ENCODE measurements around the gene NPIPB6. TPM values are rescaled to one million over a fixed set of nuclear protein-coding genes. Genes with fewer than 3 reads are reported as not detected.
A peak's percentile ranks its signal among the peaks of the same experiment; 100 is the strongest.
"Not testable (repeated sequence)": the region's sequence is repeated elsewhere in the genome, so short reads cannot be mapped to it uniquely, and the experiment has no call there.

NPIPB6 gene
- total RNA-seq (1 to 10 TPM in 1 of 2 experiments, not detected in 1; 1.1 TPM), polyA plus RNA-seq (0.28 TPM)

GRCh38 chr16:28363408-28363807, at the start of gene NPIPB6:
NPIPB6 (minus strand) TSS chr16:28363508; CDS start chr16:28362822, 686 bp downstream.
- H3K4me1 ChIP-seq (ENCODE audit: insufficient read depth, low read length); H3K27ac Mint-ChIP-seq; H3K4me3 ChIP-seq (ENCODE audit: low read length); H3K27me3 ChIP-seq (ENCODE audit: insufficient read depth, low read length, poor library complexity, severe bottlenecking); H3K27ac ChIP-seq (ENCODE audit: low read depth, low read length); H3K9me3 ChIP-seq (ENCODE audit: low read length); H3K9me3 Mint-ChIP-seq; H3K4me1 Mint-ChIP-seq; H3K36me3 ChIP-seq (ENCODE audit: insufficient read depth, low read length); H3K27me3 Mint-ChIP-seq; POLR2A ChIA-PET; DNase-seq; CTCF ChIA-PET; H3K4me3 Mint-ChIP-seq; H3K36me3 Mint-ChIP-seq: not testable (repeated sequence)

- Mint-ChIP-seq H3K4me3 (peak within 1 kb of the TSS in 4 of 7 donors; percentile 39 to 64 (median 62)), H3K27ac (peak within 1 kb of the TSS in 2 of 8 donors; percentile 29 to 77)
- CTCF ChIA-PET; H3K27me3 Mint-ChIP-seq; H3K9me3 ChIP-seq (ENCODE audit: low read length); H3K27ac ChIP-seq (ENCODE audit: low read depth, low read length); H3K4me3 ChIP-seq (ENCODE audit: low read length); H3K36me3 ChIP-seq (ENCODE audit: insufficient read depth, low read length); H3K27me3 ChIP-seq (ENCODE audit: insufficient read depth, low read length, poor library complexity, severe bottlenecking); H3K4me1 ChIP-seq (ENCODE audit: insufficient read depth, low read length); H3K36me3 Mint-ChIP-seq; H3K9me3 Mint-ChIP-seq; POLR2A ChIA-PET; DNase-seq; H3K4me1 Mint-ChIP-seq: not testable (repeated sequence)
Observed at GRCh38 chr16:28403220-28404072, 40.1 kb upstream of the NPIPB6 start, which contains the start of gene EIF3CL. EIF3CL (minus strand) TSS chr16:28403841; CDS start chr16:28403618, 223 bp downstream.

GRCh38 chr16:28392054-28392453, 28.7 kb upstream of the NPIPB6 start:
- H3K27ac Mint-ChIP-seq; H3K4me3 Mint-ChIP-seq; CTCF ChIA-PET; H3K36me3 Mint-ChIP-seq; H3K9me3 ChIP-seq (ENCODE audit: low read length); H3K36me3 ChIP-seq (ENCODE audit: insufficient read depth, low read length); H3K4me1 Mint-ChIP-seq; H3K9me3 Mint-ChIP-seq; DNase-seq; H3K4me3 ChIP-seq (ENCODE audit: low read length); H3K27me3 Mint-ChIP-seq; H3K4me1 ChIP-seq (ENCODE audit: insufficient read depth, low read length); POLR2A ChIA-PET; H3K27me3 ChIP-seq (ENCODE audit: insufficient read depth, low read length, poor library complexity, severe bottlenecking); H3K27ac ChIP-seq (ENCODE audit: low read depth, low read length): not testable (repeated sequence)

GRCh38 chr16:28382177-28382867, 19.0 kb upstream of the NPIPB6 start:
- H3K4me3 Mint-ChIP-seq; H3K9me3 Mint-ChIP-seq; H3K4me3 ChIP-seq (ENCODE audit: low read length); H3K36me3 ChIP-seq (ENCODE audit: insufficient read depth, low read length); H3K4me1 Mint-ChIP-seq; H3K27me3 ChIP-seq (ENCODE audit: insufficient read depth, low read length, poor library complexity, severe bottlenecking); H3K9me3 ChIP-seq (ENCODE audit: low read length); H3K27me3 Mint-ChIP-seq; DNase-seq; H3K27ac Mint-ChIP-seq; POLR2A ChIA-PET; H3K4me1 ChIP-seq (ENCODE audit: insufficient read depth, low read length); H3K27ac ChIP-seq (ENCODE audit: low read depth, low read length); CTCF ChIA-PET; H3K36me3 Mint-ChIP-seq: not testable (repeated sequence)

GRCh38 chr16:28377822-28378221, 14.5 kb upstream of the NPIPB6 start:
- POLR2A ChIA-PET, CTCF ChIA-PET, H3K27ac Mint-ChIP-seq: not testable (repeated sequence)

GRCh38 chr16:28377108-28377625, 13.9 kb upstream of the NPIPB6 start:
- H3K27me3 Mint-ChIP-seq; H3K36me3 ChIP-seq (ENCODE audit: insufficient read depth, low read length); H3K4me1 Mint-ChIP-seq; POLR2A ChIA-PET; DNase-seq; H3K27ac Mint-ChIP-seq; H3K4me3 ChIP-seq (ENCODE audit: low read length); H3K27ac ChIP-seq (ENCODE audit: low read depth, low read length); H3K4me3 Mint-ChIP-seq; CTCF ChIA-PET; H3K9me3 Mint-ChIP-seq; H3K36me3 Mint-ChIP-seq; H3K27me3 ChIP-seq (ENCODE audit: insufficient read depth, low read length, poor library complexity, severe bottlenecking); H3K9me3 ChIP-seq (ENCODE audit: low read length); H3K4me1 ChIP-seq (ENCODE audit: insufficient read depth, low read length): not testable (repeated sequence)

More at GRCh38 chr16:28377822-28378221, 14.5 kb upstream of the NPIPB6 start:
- not testable (repeated sequence) for H3K4me3 Mint-ChIP-seq; H3K4me1 Mint-ChIP-seq; H3K9me3 Mint-ChIP-seq; H3K27me3 ChIP-seq (ENCODE audit: insufficient read depth, low read length, poor library complexity, severe bottlenecking); DNase-seq; H3K36me3 ChIP-seq (ENCODE audit: insufficient read depth, low read length); H3K27me3 Mint-ChIP-seq; H3K36me3 Mint-ChIP-seq; H3K4me3 ChIP-seq (ENCODE audit: low read length); H3K9me3 ChIP-seq (ENCODE audit: low read length); H3K4me1 ChIP-seq (ENCODE audit: insufficient read depth, low read length); H3K27ac ChIP-seq (ENCODE audit: low read depth, low read length)

GRCh38 chr16:28375115-28375514, 11.8 kb upstream of the NPIPB6 start:
- DNase-seq, H3K9me3 Mint-ChIP-seq, POLR2A ChIA-PET: not testable (repeated sequence)

GRCh38 chr16:28374281-28374680, 11.0 kb upstream of the NPIPB6 start:
- H3K36me3 ChIP-seq (ENCODE audit: insufficient read depth, low read length); POLR2A ChIA-PET; CTCF ChIA-PET; DNase-seq; H3K27ac ChIP-seq (ENCODE audit: low read depth, low read length); H3K9me3 Mint-ChIP-seq; H3K27ac Mint-ChIP-seq; H3K27me3 ChIP-seq (ENCODE audit: insufficient read depth, low read length, poor library complexity, severe bottlenecking); H3K4me3 ChIP-seq (ENCODE audit: low read length); H3K4me1 ChIP-seq (ENCODE audit: insufficient read depth, low read length); H3K4me3 Mint-ChIP-seq; H3K9me3 ChIP-seq (ENCODE audit: low read length); H3K27me3 Mint-ChIP-seq; H3K4me1 Mint-ChIP-seq; H3K36me3 Mint-ChIP-seq: not testable (repeated sequence)

More at GRCh38 chr16:28375115-28375514, 11.8 kb upstream of the NPIPB6 start:
- CTCF ChIA-PET; H3K27ac Mint-ChIP-seq; H3K4me1 Mint-ChIP-seq; H3K36me3 ChIP-seq (ENCODE audit: insufficient read depth, low read length); H3K4me1 ChIP-seq (ENCODE audit: insufficient read depth, low read length); H3K9me3 ChIP-seq (ENCODE audit: low read length); H3K27me3 ChIP-seq (ENCODE audit: insufficient read depth, low read length, poor library complexity, severe bottlenecking); H3K4me3 Mint-ChIP-seq; H3K36me3 Mint-ChIP-seq; H3K27me3 Mint-ChIP-seq; H3K4me3 ChIP-seq (ENCODE audit: low read length); H3K27ac ChIP-seq (ENCODE audit: low read depth, low read length): not testable (repeated sequence)

Measured in CD8-positive, alpha-beta memory T cell (primary cell).